GM21447 (cell line): ENCODE results near the gene SPATA31A5.
"Not testable (repeated sequence)": the region's sequence is repeated elsewhere in the genome, so short reads cannot be mapped to it uniquely, and the experiment has no call there.

Source experiments
- ATAC-seq: cut with Tn5 transposase; IDR thresholded peaks from one replicate; pipeline ENCODE4 v1.9.1; 2021; ENCODE audit not compliant: unreplicated experiment

SPATA31A5 gene

DNA sequence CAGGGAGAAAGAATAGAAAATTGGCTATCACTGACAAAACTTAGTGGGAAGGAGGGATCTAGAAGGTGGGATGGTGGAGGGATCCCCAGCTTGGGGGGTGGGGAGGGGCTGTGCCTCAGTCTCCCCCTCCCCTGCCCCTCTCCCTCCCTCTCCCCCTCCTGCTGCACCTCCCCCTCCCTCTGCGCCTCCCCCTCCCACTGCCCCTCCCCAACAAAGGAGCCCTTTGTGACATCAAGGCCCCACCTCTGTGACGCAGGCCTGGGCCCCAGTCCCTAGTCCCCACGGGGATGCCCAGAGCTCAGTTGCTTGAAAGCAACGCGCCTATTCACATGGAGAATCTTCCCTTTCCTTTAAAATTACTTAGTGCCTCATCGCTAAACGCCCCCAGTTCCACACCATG is at the start of gene SPATA31A5:
TSS of gene SPATA31A5 (plus strand) at position 301 of the 400 bp plus-strand sequence. CDS start at position 330, 29 bp downstream.
- not testable (repeated sequence) for ATAC-seq

GRCh38 chr9:60962990-60963350 is 48.8 kb downstream of the SPATA31A5 start:
- ATAC-seq: not testable (repeated sequence)

DNA sequence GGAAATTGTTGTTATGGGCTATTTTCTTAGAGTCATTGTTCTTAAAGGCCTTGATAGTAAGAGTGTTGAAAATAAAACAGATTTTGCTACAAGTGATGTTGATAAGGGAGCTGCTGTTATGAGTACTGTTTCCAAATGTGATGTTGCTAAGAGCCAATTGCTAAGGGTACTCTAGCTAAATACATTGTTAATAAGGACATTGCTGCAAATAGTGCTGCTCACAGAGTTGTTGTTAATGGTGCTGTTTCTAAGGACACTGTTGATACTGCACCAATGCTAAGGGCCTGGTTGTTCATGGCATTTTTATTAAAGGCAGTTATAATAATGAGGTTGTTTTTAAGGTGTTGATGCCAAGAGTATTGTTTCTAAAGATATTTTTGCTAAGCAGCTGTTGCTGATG is 52.2 kb downstream of the SPATA31A5 start:
- not testable (repeated sequence) for ATAC-seq
